ELR (cell line): Measurements from ENCODE around the gene XRCC4.
"Not testable (repeated sequence)": the region's sequence is repeated elsewhere in the genome, so short reads cannot be mapped to it uniquely, and the experiment has no call there.

Experiments
- DNase-seq: peaks from one replicate; pipeline ENCODE4 v3.0.0-alpha.2; 2015; ENCODE audit warnings: low read depth

Gene XRCC4

DNA sequence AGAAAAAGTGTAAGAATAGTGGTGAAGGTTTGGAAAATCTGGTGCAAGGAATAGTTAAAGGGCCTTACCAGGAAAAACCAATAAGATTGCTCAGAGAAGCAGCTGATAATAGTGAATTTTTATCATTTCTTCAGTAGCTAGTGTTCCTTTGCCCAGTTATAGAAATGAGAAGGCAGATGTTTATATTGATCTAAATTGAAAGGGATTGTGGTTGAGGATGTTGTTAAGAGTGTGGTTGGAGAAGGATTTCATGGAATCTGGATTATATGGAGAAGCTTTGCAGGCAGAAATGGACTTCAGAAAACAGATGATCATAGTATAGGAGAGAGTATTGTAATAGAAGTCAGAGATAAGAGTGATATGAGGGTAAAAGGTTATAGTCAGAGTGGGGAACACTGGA lies 102.6 kb downstream of the XRCC4 start:
- peak; percentile 9 for DNase-seq

DNA sequence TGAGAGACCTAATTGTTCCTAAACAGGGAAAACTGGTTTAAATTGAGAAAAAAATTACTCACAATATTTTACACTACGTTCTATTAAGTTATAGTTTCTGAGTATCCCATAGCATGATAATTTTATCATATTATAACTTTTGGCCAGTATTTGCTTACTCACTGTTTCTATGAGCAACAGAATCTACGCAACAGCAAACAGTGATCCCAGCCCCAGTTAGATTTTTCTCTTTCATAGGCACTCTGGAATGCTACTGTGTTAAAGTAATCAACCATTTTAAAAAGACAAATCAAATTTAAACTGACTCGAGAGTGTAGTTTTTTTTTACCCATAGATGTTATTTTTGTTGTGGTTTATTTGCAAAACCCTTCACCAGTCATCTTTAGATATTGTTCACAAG lies 107.2 kb downstream of the XRCC4 start:
- DNase-seq: no peak

DNA sequence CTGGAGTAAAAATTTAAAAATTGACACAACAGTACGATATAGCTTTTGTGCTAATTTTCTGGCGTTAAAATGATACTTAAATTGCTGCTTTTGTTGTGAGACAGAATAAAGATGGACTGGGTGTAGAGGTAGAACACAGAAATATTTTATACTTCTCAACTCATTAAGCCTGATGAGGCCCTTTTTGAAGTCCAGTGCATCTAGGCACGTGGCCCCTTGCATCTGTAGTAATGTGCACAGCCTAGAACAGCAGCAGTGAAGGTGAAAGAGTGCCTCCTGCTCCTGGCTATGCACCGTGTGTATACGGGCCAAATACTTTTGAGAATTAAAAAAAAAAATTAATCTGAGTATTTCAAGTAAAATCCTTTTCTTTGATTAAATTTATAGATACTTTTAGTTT lies 115.6 kb downstream of the XRCC4 start:
- no peak for DNase-seq

DNA sequence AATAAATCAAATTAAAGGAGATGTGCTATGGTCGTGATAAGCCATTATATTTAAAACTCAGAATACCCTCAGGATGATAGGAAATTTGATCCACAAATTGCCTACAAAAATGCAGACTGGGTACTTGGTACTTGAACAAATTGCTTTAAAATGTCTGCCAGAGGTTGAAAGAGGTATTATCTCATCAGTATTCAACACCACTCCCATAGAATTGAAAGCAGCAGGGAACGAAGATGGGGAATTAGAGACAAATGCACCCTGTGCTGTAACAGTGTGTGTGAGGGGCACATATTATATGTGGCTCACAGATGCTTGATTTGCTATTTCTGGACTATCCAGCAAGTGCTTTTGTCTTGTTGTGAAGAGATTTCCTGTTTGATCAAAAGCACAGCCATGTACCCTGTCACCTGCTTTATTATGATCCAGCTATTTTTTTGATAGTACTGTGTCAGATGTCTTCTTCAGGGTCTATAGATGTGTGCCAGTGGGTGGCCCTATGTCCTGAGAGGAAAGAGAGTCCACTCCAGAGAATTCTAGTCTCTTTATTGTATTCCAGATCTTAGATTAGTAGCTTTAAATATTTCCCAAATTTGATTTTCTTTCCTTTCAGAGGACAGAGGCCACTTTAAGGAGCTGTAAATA lies 120.1 kb downstream of the XRCC4 start:
- no peak for DNase-seq

DNA sequence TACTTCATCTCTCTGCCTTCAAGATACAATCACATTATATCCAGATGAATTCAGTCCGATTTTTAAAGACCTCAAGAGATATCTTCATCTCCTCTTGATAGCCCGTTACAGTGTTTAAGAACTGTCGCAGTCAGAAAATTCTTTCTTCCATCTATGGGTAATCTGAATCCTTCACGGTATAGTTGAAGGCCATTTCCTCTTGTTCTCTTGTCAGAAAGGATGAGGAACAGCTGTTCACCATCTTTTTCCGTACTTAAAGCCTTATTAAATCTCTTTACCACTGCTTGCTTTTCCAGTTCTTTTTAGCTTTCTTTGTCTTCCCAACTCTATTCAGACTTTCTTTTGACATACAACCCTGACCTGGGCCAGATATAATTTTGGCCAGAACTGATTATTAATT lies 121.8 kb downstream of the XRCC4 start:
- no peak for DNase-seq

DNA sequence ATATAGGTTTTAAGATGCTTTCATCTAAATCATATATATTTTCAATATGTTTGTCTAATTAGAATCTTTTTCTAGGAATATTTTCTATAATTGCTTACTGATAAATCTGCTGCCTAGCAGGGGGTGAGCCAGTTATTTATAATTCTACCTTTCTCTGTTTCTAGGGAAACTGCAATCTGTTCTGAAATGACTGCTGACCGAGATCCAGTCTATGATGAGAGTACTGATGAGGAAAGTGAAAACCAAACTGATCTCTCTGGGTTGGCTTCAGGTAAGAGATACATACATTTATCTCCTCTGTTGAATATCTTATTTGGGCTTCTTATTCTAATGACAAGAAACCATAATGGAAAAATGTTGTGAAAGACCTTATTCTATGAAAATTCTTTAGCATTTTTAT lies 127.3 kb downstream of the XRCC4 start:
- DNase-seq: no peak

DNA sequence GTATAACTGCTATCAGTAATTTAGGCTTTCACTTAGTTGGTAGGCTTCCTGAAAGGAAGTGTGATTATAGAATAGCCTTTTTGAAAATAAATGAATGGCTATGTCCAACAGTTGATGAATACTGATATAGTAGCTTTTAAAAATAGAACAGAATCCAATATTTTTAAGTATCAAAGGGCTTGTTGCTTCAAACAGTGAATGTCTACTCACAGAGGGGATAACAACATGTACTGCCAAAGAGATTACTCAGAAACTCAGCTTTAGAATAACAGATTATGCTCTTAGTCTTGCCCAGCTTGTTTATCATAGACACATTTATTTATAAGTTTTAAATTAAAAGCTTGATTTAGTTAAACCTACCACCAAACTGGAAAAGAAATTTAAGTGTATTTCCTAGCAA lies 132.6 kb downstream of the XRCC4 start:
- no peak for DNase-seq

DNA sequence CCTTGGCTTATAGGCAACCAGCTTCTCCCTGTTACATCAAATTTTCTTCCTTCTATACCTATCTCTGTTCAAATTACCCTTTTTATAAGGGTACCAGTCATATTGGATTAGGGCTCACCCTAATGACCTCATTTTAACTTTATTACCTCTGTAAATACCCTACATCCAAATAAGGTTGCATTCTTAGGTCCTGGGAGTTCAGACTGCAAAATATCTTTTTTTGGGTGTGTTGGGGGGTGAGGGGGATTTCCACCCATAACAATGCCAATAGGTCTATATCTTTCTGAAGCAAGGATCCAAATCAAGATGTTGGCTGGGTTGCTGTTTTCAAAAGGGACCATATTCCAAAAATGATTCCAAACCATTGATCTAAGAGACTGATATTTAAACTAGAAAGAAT lies 141.7 kb downstream of the XRCC4 start:
- no peak for DNase-seq

DNA sequence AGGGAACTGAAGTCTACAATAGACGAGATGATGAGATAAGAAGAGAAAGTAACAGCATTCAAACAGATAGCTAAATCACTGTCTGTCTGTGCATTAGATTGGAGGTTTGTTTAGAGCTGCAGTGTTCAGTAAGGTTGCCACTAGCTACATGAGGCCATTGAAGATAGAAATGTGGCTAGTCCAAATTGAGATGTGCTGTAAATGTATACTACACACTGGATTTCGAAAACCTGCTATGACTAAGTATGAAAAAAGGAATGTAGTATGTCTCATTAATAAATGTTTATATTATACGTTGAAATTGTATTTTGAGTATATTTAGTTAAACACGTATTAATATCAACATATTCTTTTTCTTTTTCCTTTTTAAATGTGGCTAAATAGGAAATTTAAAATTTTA lies 142.1 kb downstream of the XRCC4 start:
- peak; percentile 44 for DNase-seq

DNA sequence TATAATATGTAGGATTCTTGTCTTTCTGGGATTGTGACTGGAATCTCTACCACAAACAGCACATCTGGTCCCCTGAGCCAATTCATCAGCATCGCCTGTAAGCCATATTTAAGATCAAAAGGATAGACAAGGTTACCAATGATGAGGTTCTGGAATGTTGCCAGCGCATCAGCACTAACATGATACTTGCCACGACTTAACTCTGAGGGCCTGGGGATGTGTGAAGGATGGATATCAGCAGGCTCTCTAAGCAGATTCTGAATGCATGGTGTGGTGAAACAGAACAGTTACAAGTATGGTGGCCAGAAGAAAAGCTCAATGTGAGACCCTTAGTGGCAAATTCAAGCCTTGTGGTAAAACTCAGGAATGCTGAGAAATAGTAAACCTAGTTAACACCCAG lies 143.0 kb downstream of the XRCC4 start:
- DNase-seq: peak; percentile 3

DNA sequence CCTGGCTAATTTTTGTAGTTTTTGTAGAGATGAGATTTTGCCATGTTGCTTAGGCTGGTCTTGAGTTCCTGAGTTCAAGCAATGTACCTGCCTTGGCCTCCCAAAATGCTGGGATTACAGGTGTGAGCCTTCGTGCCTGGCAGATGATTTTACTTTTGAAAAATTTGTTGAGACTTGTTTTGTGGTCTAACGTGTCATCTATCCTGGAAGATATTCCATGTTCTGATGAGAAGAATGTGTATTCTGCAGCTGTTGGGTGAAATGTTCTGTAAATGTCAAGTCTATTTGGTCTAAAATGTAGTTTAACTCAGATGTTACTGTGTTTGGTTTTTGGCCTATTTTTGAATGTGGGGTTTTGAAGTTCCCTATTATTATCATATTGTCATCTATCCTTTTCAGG lies 145.6 kb downstream of the XRCC4 start:
- DNase-seq: no peak

DNA sequence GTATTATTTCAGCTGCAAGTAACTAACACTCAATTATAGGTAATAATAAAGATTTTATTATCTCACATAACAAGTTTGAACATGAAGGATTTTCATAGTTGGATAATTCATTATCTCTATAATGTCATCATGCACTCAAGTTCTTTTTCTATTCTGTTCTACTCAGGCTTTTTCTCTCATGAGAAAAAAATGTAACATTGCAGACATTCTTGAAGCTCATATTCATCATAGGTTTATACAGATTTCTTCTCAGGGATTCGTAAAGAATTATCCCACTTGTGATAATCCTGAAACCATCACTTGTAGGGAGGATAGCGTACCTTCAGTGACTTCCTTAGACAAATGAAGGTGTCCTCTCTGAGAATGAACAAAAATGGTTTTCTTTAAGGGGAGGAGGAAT lies 150.3 kb downstream of the XRCC4 start:
- peak; percentile 2 for DNase-seq

DNA sequence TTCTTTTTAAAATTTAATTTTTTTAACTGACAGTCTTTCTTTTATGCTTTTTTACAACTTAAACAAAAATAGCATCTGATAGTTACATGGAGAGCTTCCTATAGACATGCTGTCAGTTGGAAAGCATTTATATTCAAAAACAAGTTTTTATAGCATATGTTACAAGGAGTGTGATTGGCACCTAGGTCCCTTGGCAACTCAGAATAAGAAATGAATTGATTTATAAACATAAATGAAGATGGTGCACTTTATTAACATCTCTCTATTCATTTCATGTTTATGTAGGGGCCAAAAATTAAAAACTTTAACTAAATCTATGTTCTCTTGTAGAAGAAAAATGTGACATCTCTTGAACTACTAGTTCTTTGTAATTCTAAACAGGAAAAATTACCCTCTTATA lies 153.2 kb downstream of the XRCC4 start:
- DNase-seq: no peak

DNA sequence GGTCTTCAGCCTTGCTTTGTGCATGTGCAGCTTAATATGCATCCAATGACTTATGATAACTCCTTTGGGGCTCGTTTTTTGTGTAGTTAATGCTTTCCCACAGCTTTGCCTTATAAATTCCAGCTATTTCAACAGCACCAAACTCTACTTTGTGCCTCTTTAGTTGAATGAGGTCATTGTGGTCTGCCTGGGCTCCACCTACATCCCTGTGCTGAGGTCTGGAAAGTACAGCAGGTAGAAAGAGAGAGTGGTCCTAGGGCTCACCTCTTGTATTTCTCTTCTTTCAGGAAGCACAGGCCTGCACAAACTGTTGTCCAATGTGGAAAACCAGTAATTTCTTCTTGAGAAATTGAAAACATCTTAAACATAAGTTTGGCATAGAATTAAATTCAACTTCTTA lies 167.2 kb downstream of the XRCC4 start:
- no peak for DNase-seq

DNA sequence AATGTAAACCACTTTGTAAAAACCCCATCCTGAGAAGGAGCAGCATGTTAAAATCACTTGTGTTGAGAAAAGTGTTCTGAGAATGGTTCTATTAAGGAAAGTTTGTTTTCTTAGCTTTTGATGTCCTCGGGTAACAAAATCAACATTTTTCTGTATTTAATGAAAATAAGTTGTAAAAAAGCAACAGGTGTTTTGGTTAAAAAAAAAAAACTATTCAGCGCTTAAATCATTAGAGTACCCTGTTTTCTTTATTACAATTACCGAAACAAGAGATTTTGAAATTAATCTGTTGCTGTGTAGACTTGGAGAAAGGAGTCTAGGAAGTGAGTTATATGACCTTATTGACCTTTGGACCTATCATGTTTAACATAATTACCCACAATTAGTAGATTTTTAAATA lies 167.7 kb downstream of the XRCC4 start:
- DNase-seq: no peak

DNA sequence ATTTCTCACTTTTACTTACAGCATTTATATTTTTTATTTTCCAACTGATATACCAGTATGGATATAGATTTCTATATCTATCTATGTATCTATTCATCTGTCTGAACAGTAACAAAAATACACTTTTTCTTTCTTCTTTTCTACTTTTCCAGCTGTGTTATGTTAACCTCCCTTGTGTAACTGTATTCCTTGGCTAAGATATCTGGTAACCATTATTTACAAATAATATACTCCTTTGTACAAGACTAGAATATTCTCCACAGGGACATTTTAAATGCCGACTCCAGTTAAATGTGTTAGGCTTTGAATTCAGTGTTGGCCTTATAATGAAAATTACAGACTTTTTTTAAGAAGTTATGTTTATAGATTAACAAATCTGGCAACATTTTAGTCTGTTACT lies 168.7 kb downstream of the XRCC4 start:
- no peak for DNase-seq

DNA sequence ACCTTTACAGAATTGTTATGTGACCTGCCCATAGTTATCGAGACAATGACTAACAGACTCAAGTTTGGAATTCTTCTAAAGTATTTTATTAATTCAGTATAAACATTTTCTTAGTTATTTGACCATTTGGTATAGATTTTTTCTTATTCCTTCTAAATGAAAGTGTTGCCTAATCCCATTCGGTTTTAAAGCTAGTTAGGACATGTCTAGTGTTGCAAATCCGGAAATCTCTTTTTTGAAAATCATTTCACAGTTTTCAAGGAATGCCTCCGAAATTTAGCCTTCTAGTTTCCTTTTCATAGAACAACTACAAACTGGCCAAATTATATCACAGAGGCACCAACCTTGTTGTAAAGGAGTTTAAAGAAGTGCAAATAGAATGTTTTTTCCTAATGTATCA lies 171.8 kb downstream of the XRCC4 start:
- no peak for DNase-seq

DNA sequence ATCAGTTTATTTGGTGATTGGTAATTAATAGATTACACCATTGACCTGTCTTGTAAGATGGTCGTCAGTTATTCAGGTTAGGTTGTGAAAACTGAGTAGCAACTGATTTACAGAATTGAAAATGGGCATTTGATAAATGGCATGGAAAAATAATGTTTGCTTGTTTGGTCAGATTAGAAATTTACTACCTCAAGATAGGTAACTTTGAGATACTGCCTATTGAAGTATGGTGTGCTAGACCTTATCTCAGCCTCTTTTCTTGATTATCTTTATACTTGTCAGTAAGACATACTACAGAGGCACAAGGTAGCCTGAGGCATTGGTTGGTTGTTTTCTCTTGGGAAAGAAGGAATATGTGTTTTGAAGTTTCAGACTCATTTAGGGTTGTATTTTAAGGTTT lies 174.5 kb downstream of the XRCC4 start:
- DNase-seq: no peak

DNA sequence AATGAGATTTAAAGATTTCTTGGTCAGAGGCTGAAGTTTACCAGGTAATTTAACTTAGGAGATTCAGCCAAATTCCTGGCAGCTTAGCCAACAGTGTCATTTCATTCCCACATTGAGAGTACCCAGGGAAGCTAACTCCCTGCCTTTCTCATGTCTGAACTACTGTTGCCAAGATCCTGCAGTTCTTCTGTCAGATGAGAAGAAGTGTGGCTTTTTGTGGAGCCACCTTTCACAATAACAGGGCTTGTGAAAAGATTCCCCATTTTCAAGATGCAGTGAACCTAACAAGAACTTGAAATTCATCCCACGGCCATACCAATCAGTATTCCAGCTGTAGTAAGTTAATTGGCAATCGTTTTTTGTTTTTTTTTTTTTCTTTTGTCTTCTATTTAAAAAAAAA lies 176.4 kb downstream of the XRCC4 start:
- no peak for DNase-seq

DNA sequence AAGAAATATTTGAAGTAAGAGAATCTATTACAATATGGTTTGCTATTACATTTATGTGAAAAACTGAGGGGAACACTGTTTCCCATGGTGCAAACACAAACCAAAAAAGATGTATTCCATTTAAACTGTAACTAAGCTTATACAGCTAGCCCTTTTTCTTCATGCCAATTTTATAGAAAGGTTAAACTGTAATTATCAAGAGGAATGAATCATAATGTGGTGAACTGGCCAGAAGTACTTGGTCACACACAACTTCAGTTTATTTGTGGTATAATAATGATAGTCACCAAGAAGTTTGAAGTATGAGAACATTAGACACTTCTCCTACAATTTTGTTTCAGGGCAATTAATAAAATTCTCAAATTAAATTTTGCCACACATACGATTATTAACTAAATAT lies 177.9 kb downstream of the XRCC4 start:
- peak; percentile 29 for DNase-seq

DNA sequence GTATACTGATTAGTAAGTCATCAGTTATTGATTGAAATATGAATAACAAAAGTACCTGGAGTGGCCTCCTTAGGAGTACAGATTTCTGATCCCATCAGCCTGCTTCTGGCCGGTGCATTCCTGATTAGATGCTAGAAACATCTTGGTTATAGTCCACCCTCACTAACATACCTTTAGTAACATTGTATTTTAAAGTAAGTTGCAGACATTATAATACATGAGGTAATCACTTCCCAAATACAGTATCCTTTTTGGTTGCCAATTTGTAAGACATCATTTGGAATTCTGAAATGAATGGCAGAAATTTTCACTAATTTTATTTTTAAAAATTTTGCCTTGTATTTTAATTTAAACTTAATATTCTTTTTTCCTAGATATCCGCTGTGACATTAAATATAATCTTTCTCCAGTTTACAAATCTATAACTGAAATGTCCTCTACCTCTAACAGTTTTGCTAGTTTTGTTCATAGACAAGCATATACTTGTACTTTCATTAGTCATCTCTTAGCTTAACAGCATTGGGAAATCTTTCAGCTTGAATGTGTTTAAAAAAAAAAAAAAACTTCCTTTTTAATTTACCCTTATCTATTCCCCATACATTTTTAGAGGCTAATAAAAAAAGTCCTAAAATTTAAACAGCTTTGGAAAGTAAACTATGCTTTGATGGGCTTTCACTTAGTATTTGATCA lies 178.9 kb downstream of the XRCC4 start:
- no peak for DNase-seq

DNA sequence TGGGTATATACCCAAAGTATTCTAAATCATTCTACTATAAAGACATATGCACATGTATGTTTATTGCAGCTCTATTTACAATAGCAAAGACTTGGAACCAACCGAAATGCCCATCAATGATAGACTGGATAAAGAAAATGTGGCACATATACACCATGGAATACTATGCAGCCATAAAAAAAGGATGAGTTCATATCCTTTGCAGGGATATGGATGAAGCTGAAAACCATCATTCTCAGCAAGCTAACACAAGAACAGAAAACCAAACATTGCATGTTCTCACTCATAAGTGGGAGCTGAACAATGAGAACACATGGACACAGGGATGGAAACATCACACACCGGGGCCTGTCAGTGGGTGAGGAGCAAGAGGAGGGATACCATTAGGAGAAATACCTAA lies 180.3 kb downstream of the XRCC4 start:
- not testable (repeated sequence) for DNase-seq

DNA sequence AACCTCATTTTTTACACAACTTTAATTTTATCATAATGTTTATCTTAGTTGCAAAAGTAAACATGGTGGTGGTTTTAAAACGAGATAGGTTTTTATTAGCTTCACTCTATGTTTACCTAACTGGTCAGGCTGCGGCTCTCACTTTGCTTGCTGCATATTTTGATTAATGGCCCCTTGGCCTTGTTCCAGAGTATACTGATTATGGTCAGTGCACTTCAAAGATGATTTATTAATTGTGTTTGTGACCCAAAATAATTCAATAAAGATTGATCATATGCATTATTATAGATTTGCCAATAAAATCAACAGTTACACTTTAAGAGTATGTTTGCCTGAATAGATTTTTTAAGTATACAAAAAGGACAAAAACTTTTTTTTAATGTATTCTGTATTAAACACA lies 188.0 kb downstream of the XRCC4 start:
- peak; percentile 24 for DNase-seq

DNA sequence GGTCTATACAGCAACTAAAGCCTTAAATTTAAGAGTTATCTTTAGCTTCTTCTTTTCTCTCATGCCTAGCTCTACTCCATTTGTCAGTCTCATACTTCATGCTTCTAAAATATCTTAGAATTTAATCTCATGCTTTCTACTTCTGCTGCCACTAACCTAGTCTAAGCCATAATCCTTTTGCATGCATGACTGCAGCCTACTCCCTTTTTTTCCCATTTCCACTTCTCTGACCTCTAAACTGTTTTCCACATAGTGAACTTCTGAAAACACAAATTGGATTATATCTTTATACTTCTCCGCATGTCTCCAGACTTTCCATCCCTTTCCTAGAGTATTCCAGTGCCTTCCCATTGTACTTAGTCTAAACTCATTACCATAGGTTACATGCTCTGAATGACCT lies 193.0 kb downstream of the XRCC4 start:
- no peak for DNase-seq
